ENCODE data around the gene PLEKHD1.

DNA sequence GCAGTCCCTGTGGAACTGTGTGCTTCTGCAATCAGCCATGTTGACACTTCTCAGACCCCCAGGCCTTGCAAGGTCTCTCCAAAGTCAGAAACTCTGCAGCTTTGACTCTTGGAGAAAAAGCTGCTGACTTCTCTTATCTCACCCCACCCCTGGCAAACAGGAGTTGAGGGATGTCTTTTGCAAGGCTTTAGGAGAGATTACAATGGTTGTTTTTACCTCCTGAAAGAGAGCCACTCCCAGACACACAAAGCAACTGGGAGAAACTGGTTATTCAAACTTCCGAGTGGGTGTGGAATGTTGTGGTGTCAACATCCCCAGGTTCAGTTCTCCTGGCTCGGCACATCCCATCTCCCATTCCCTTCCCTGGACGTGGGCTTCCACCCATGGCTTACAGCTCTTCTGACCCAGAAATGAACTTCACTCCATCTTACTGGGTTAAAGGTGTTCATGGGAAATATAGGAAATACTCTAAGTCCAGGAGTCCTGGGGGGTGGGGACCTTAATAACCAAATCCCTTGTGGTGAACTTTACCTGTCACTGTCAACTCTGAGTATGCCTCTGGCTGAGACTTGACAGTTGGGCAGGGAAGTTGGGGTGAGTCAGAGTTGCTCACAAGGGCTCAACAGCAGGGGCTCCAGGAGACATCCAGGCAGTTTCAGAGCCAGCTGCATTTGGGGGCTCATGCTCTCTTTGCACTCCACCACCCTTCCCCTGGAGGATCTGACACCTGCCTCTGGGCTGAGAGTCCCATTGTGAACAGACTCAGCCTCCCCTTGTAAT lies 48.2 kb downstream of the PLEKHD1 start:
- TF ChIP-seq, protein P1, sequence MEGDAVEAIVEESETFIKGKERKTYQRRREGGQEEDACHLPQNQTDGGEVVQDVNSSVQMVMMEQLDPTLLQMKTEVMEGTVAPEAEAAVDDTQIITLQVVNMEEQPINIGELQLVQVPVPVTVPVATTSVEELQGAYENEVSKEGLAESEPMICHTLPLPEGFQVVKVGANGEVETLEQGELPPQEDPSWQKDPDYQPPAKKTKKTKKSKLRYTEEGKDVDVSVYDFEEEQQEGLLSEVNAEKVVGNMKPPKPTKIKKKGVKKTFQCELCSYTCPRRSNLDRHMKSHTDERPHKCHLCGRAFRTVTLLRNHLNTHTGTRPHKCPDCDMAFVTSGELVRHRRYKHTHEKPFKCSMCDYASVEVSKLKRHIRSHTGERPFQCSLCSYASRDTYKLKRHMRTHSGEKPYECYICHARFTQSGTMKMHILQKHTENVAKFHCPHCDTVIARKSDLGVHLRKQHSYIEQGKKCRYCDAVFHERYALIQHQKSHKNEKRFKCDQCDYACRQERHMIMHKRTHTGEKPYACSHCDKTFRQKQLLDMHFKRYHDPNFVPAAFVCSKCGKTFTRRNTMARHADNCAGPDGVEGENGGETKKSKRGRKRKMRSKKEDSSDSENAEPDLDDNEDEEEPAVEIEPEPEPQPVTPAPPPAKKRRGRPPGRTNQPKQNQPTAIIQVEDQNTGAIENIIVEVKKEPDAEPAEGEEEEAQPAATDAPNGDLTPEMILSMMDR (IDR thresholded peaks at IDR 0.05) = no peak
- no peak for TF ChIP-seq EZH2 (IDR thresholded peaks at IDR 0.05; ENCODE audit: borderline replicate concordance, insufficient read depth, low read depth, low read length, poor library complexity, severe bottlenecking)

Data from B cell (primary cell).